PC-3 (cell line): Measurements from ENCODE around the gene LKAAEAR1. TPM values are rescaled to one million over a fixed set of nuclear protein-coding genes. Genes with fewer than 3 reads are reported as not detected.

Experiments used
- ATAC-seq: fragments of 200-7000 bp; cut with Tn5 transposase; 2 replicates; pipeline ENCODE4 v1.9.1; 2020; ENCODE audit warnings: mild to moderate bottlenecking, moderate library complexity
- BruUV-seq: library from RNA; stranded (reverse); fragments of 400-500 nt; replicated peaks from 2 replicates; lab custom pipeline; 2021; lab: Mats Ljungman, UMichigan
- CTCF ChIA-PET: fragments of 300-600 bp; sonication (Branson Sonifier 250); formaldehyde crosslinking; loops from one replicate; lab custom pipeline; 2022; ENCODE audit warnings: antibody characterized with exemption; lab: Charles Lee
- POLR2A ChIA-PET: fragments of 300-600 bp; sonication (Branson Sonifier 250); formaldehyde crosslinking; loops from one replicate; lab custom pipeline; 2022; ENCODE audit warnings: antibody characterized with exemption; ENCODE audit not compliant: unreplicated experiment; lab: Charles Lee
- DNase-seq: peaks from one replicate; pipeline ENCODE4 v3.0.0-alpha.2; 2015
- H2AFZ ChIP-seq: fragments of 300-600 bp; sonication (generic); 2 replicates; pipeline ENCODE4 v1.6.0; 2016; ENCODE audit warnings: antibody characterized with exemption, low read length
- H3F3A ChIP-seq: fragments of 300-600 bp; sonication (generic); one replicate; pipeline ENCODE4 v1.6.0; 2017; ENCODE audit warnings: antibody characterized with exemption, low read length, control low read depth, mild to moderate bottlenecking; ENCODE audit not compliant: unreplicated experiment
- H3K27ac ChIP-seq: fragments of 300-600 bp; sonication (generic); 2 replicates; pipeline ENCODE4 v1.5.1; 2016; ENCODE audit warnings: mild to moderate bottlenecking, low read length
- H3K27me3 ChIP-seq: fragments of 300-600 bp; sonication (generic); 2 replicates; pipeline ENCODE4 v1.6.1; 2016; ENCODE audit warnings: low read length, mixed read lengths
- H3K36me3 ChIP-seq: fragments of 300-600 bp; sonication (generic); 2 replicates; pipeline ENCODE4 v1.6.1; 2016; ENCODE audit warnings: low read depth, mixed run types, low read length, mixed read lengths
- H3K4me1 ChIP-seq: fragments of 300-600 bp; sonication (generic); 2 replicates; pipeline ENCODE4 v1.5.1; 2016; ENCODE audit warnings: low read length; ENCODE audit not compliant: insufficient read depth
- H3K4me2 ChIP-seq: fragments of 300-600 bp; sonication (generic); 2 replicates; pipeline ENCODE4 v1.6.0; 2016; ENCODE audit warnings: low read length
- H3K4me3 ChIP-seq: fragments of 300-600 bp; sonication (generic); 2 replicates; pipeline ENCODE4 v1.5.1; 2016; ENCODE audit warnings: mild to moderate bottlenecking, low read length, mixed read lengths
- H3K79me2 ChIP-seq: fragments of 300-600 bp; sonication (generic); 2 replicates; pipeline ENCODE4 v1.6.1; 2017; ENCODE audit warnings: low read length, mixed read lengths
- H3K9ac ChIP-seq: fragments of 300-600 bp; sonication (generic); 2 replicates; pipeline ENCODE4 v1.6.0; 2016; ENCODE audit warnings: mild to moderate bottlenecking, low read length
- H3K9me2 ChIP-seq: fragments of 300-600 bp; sonication (generic); replicated peaks from 2 replicates; pipeline ENCODE4 v1.6.1; 2016; ENCODE audit warnings: mixed run types, low read length, mixed read lengths
- H3K9me3 ChIP-seq: fragments of 300-600 bp; sonication (generic); 2 replicates; pipeline ENCODE4 v1.6.1; 2016; ENCODE audit warnings: low read length, mixed read lengths
- H4K20me1 ChIP-seq: fragments of 300-600 bp; sonication (generic); 2 replicates; pipeline ENCODE4 v1.6.1; 2016; ENCODE audit warnings: low read length, mixed read lengths
- CTCF ChIP-seq: fragments of 300-600 bp; sonication (generic); conservative IDR thresholded peaks from 2 replicates; pipeline ENCODE4 v1.5.1; 2017; ENCODE audit warnings: antibody characterized with exemption, low read depth, mild to moderate bottlenecking, low read length
- EZH2 ChIP-seq: fragments of 300-600 bp; sonication (generic); IDR thresholded peaks from one replicate; pipeline ENCODE4 v1.6.1; 2017; ENCODE audit warnings: antibody characterized with exemption, mild to moderate bottlenecking, low read length; ENCODE audit not compliant: unreplicated experiment
- EZH2phosphoT487 ChIP-seq: fragments of 300-600 bp; sonication (generic); IDR thresholded peaks from 2 replicates; pipeline ENCODE4 v1.6.1; 2018; ENCODE audit warnings: mild to moderate bottlenecking, antibody characterized with exemption, low read length, borderline replicate concordance
- intact Hi-C: fragments of 100-400 bp; cut with micrococcal nuclease; formaldehyde crosslinking; loops from 2 replicates; pipeline ENCODE4 v1.9.0; 2023
- total RNA-seq: library from RNA; depleted of rRNA; stranded (reverse); fragments of >200 nt; gene quantifications from 2 replicates; pipeline ENCODE4 v1.2.3, GENCODE V29; 2014

LKAAEAR1 gene
- total RNA-seq, 1 experiment from 2014 or later: 1.1 TPM

GRCh38 chr20:64040231-64041039, 43.8 kb downstream of the LKAAEAR1 start:
- Histone ChIP-seq H3K9ac (no peak overlapping the region), H3K9me2 (no peaks in the 10 kb centered on the region), H3K4me1 (peaks cover 21% of the 10 kb centered on the region), H3F3A (peaks cover 5% of the 10 kb centered on the region), H4K20me1 (no peaks in the 10 kb centered on the region), H3K79me2 (no peaks in the 10 kb centered on the region), H3K27me3 (no peaks in the 10 kb centered on the region), H3K36me3 (no peaks in the 10 kb centered on the region), H2AFZ (no peak overlapping the region), H3K4me3 (no peak overlapping the region), H3K27ac (no peak overlapping the region), H3K4me2 (no peak overlapping the region), H3K9me3 (no peaks in the 10 kb centered on the region)
- DNase-seq (no peak), ATAC-seq (no peak)
- no peak for TF ChIP-seq EZH2phosphoT487
- no peak for TF ChIP-seq CTCF
- TF ChIP-seq EZH2: no peak
- POLR2A ChIA-PET: no interaction called here
- intact Hi-C loops: no loop called here
- no TSS peak for BruUV-seq
- CTCF ChIA-PET: interaction anchor here (1.5 to 2.1 kb wide), 2 partner anchors 14 to 22 kb away, joined by 5 to 8 read pairs; partner anchors contain the start of gene TCEA2

- DNase-seq: no peak
- Histone ChIP-seq H3K9me2 (no peaks in the 10 kb centered on the region), H3K27ac (no peak overlapping the region), H3K9me3 (no peaks in the 10 kb centered on the region), H3K4me2 (peak overlapping the region; percentile 88), H3K4me1 (peaks cover 12% of the 10 kb centered on the region), H2AFZ (peak overlapping the region; percentile 85), H3K4me3 (peak overlapping the region; percentile 71), H3K27me3 (no peaks in the 10 kb centered on the region), H3K79me2 (no peaks in the 10 kb centered on the region), H3F3A (peaks cover 5% of the 10 kb centered on the region), H3K36me3 (no peaks in the 10 kb centered on the region), H3K9ac (peak overlapping the region; percentile 37; the same call in 1 of the 2 replicates), H4K20me1 (no peaks in the 10 kb centered on the region)
- BruUV-seq: TSS peak; percentile 31
- ATAC-seq: peak; percentile 21
- intact Hi-C loops: loop anchor here (1.0 to 2.0 kb wide), 2 partner anchors 23 to 81 kb away; partner anchors contain the start of gene TCEA2
- ChIA-PET CTCF (interaction anchor here (0.6 to 2.1 kb wide), 5 partner anchors 15 to 341 kb away, joined by 3 to 8 read pairs (median 3); partner anchors contain the start of gene TCEA2), POLR2A (interaction anchor here (0.6 kb wide), 2 partner anchors 43 to 297 kb away, joined by 3 read pairs; no protein-coding TSS in a partner anchor)
- TF ChIP-seq EZH2 (no peak), EZH2phosphoT487 (no peak), CTCF (no peak)
These were observed 44.7 kb downstream of the LKAAEAR1 start for GRCh38 chr20:64039293-64040160.
